Dendritic cell treated with granulocyte-macrophage colony-stimulating factor and Interleukin-4, amounts not matched to agents 40 ng/mL and 50 ng/mL, for 4 days (primary cell): ENCODE data around the gene KCNIP4.

Source experiments
- H3K27ac Mint-ChIP-seq: one replicate; pipeline ENCODE4 v1.8.0; 2022; ENCODE audit warnings: mild to moderate bottlenecking, mixed read lengths
- H3K27me3 Mint-ChIP-seq: one replicate; pipeline ENCODE4 v1.8.0; 2022; ENCODE audit warnings: mild to moderate bottlenecking, mixed read lengths
- H3K36me3 Mint-ChIP-seq: one replicate; pipeline ENCODE4 v1.8.0; 2022; ENCODE audit warnings: low read depth, mixed read lengths
- H3K4me1 Mint-ChIP-seq: one replicate; pipeline ENCODE4 v1.8.0; 2022; ENCODE audit warnings: low read depth, mixed read lengths
- H3K4me3 Mint-ChIP-seq: one replicate; pipeline ENCODE4 v1.8.0; 2022; ENCODE audit warnings: mild to moderate bottlenecking, moderate library complexity, mixed read lengths
- H3K9me3 Mint-ChIP-seq: one replicate; pipeline ENCODE4 v1.8.0; 2022; ENCODE audit warnings: mixed read lengths
- intact Hi-C: fragments of 100-400 bp; cut with micrococcal nuclease; formaldehyde crosslinking; loops from one replicate; pipeline ENCODE4 v1.15.0; 2022

Gene KCNIP4

DNA sequence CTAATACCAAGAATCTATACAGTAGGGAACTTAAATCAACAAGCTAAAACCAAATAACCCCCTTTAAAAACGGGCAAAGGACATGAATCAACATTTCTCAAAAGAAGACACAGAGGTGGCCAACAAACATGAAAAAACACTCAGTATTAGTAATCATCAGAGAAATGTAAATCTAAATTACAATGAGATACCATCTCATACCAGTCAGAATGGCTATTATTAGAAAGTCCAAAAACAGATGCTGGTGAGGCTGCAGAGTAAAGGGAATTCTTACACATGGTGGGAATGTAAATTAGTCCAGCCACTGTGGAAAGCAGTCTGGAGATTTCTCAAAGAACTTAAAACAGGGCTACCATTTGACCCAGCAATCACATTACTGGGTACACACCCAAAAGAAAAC, 1080.5 kb downstream of the KCNIP4 start:
- intact Hi-C loops, result no loop called here
- H3K27me3 Mint-ChIP-seq, result no peaks in the 10 kb centered on the region
- H3K27ac Mint-ChIP-seq, result no peak overlapping the region
- no peaks in the 10 kb centered on the region for H3K36me3 Mint-ChIP-seq
- H3K4me3 Mint-ChIP-seq, result no peak overlapping the region
- peaks cover 5% of the 10 kb centered on the region for H3K9me3 Mint-ChIP-seq
- H3K4me1 Mint-ChIP-seq, result no peaks in the 10 kb centered on the region

DNA sequence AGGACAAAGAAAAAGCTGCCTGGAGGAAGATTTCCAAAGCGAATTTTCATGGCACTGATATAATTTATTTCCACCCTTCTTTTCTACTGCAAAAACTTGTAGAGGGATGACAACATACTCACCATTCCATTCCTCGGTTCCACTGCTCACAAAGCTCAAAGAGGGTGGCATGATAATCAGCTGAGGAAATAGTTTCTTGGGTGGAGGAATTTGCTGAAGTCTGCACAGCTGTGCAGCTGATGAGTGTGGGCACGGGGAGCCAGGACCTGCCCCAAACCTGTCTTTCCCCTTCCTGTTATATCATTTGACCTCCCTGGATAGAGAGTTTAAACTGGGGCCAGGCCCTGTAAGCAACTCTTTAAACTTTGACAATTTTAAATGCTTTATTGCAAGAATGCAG, 1087.7 kb downstream of the KCNIP4 start:
- Mint-ChIP-seq H3K9me3 (peaks cover 27% of the 10 kb centered on the region), H3K4me1 (no peaks in the 10 kb centered on the region), H3K27me3 (no peaks in the 10 kb centered on the region), H3K4me3 (no peak overlapping the region), H3K36me3 (no peaks in the 10 kb centered on the region), H3K27ac (no peak overlapping the region)
- intact Hi-C loops, result no loop called here

DNA sequence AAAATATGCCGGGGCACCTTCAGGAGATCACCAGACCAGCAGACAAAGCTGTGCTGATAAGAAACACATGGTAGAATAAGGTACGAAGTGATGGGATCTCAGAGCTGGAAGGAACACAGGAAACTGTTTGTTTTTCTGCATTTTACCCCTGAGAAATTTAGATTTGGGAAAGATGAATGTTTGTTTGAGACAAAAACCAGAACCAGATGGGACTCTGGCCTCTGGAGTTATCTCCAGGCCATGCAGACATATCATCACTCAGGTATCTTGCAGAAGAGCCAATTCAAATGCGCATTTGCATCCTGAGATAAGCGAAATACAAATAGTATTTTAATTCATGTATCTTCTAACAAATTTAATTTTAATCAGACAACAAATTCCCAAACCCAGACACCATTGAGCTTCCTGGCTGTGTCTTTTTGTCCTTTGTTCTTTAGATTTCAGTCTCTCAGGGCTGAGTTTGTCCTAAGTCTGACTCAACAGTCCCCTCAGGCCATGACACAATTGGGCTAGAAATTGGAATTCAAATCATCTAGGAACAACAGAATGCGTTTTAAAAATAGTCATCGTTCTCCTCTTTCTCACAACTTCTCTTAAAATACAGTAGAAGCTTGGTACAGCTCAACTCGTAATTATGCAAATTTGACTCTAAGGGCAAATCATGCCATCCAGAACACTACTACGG, 1089.3 kb downstream of the KCNIP4 start:
- Mint-ChIP-seq H3K4me1 (no peaks in the 10 kb centered on the region), H3K27ac (no peak overlapping the region), H3K4me3 (no peak overlapping the region), H3K36me3 (no peaks in the 10 kb centered on the region), H3K9me3 (peaks cover 34% of the 10 kb centered on the region), H3K27me3 (no peaks in the 10 kb centered on the region)
- intact Hi-C loops, result no loop called here

DNA sequence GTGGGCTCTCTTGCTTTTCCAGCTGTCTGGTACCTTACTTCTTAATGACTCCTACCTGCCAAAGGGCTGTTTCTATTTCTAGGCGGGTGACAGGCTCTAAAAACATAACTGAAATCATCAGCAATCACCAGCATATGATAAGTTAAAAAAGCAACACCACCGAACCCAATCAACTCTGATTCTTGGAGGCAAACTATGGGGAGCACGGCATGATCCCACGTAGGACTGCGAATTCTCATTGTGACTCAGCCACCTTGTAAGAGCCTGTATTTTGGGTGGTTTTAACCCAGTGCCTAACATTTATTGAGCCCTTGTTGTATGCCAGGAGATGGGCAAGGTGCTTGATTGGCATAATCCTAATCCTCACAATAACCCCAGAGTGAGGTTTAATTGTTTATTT, 1091.5 kb downstream of the KCNIP4 start:
- no peak overlapping the region for H3K27ac Mint-ChIP-seq
- no peaks in the 10 kb centered on the region for H3K36me3 Mint-ChIP-seq
- intact Hi-C loops, result no loop called here
- H3K4me1 Mint-ChIP-seq, result no peaks in the 10 kb centered on the region
- no peaks in the 10 kb centered on the region for H3K27me3 Mint-ChIP-seq
- peaks cover 34% of the 10 kb centered on the region for H3K9me3 Mint-ChIP-seq
- H3K4me3 Mint-ChIP-seq, result no peak overlapping the region

DNA sequence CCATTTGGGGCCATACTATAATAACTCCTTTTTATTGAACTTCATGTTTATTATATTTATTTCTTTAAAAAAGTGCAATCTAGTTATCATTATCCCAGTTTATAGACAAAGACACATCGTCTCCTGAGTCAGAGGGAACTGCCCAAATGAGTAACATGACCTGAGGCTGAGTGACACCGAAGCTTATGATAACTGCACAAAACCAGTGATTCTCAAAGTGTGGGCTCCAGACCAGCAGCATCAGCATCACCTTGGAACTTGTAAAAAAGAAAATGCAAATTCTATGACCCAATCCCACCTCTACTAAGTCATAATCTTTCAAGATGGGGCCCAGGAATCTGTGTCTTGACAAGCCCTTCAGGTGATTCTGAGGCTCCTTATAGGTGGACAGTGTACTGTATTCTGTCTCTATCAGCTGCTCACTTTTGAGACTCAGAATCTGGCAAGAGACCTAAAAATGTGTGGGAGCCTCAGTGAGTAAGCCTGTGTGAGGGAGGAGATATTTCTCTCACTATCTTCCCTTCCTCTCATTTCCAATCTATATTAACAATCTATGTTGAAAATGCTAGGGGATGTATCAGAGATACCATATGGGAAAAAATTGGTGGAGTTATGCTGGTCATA, 1101.3 kb downstream of the KCNIP4 start:
- no peaks in the 10 kb centered on the region for H3K4me1 Mint-ChIP-seq
- no peaks in the 10 kb centered on the region for H3K36me3 Mint-ChIP-seq
- H3K27ac Mint-ChIP-seq, result no peak overlapping the region
- no peaks in the 10 kb centered on the region for H3K27me3 Mint-ChIP-seq
- intact Hi-C loops, result no loop called here
- H3K4me3 Mint-ChIP-seq, result no peak overlapping the region
- peaks cover 47% of the 10 kb centered on the region for H3K9me3 Mint-ChIP-seq

DNA sequence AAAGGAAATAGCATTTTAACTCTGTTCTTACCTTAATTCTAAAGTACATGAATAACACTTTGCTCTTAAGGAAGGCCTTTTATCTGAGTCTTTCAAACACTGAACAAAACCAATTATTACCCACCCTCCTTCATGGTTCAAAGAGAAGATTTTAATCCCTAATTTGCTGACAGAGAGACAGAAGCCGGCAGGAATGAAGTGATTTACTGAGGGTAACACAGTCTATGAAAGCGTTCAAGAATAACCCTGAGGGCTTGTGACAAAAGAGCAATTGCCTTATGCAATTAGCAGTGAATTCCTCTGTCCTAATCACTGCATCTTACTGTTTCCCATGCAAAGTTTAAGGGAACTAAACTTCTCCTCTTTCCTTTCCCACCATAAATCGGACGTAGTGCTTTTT, 1104.3 kb downstream of the KCNIP4 start:
- H3K27ac Mint-ChIP-seq, result no peak overlapping the region
- intact Hi-C loops, result no loop called here
- no peaks in the 10 kb centered on the region for H3K27me3 Mint-ChIP-seq
- H3K36me3 Mint-ChIP-seq, result no peaks in the 10 kb centered on the region
- no peaks in the 10 kb centered on the region for H3K4me1 Mint-ChIP-seq
- H3K4me3 Mint-ChIP-seq, result no peak overlapping the region
- H3K9me3 Mint-ChIP-seq, result peaks cover 41% of the 10 kb centered on the region

DNA sequence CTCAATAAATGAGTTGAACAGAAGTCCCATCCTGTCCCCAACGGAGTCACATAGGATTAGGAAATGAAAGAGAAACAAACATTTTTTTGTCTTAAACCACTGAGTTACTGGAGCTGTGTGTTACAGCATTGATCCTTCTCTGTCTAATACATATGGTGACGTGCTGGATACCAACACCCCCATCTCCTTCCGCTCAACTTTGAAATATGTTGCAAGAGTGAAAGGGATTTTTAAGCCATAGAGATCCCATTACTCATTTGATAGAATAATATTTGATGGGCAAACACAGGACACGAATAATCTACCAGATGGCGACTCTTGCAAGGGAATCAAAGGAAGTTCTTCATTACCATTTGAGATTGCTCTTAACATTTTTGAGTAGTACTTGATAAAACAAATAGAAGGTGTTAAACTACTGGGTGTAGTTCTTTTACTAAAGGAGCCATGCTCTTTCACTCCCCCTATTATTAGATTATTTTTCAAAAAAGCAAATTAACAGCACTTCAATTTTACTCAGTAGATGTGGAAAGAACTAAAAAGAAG, 1107.9 kb downstream of the KCNIP4 start:
- peaks cover 26% of the 10 kb centered on the region for H3K9me3 Mint-ChIP-seq
- H3K4me1 Mint-ChIP-seq, result no peaks in the 10 kb centered on the region
- no peak overlapping the region for H3K27ac Mint-ChIP-seq
- no peaks in the 10 kb centered on the region for H3K36me3 Mint-ChIP-seq
- no peaks in the 10 kb centered on the region for H3K27me3 Mint-ChIP-seq
- intact Hi-C loops, result no loop called here
- H3K4me3 Mint-ChIP-seq, result no peak overlapping the region

DNA sequence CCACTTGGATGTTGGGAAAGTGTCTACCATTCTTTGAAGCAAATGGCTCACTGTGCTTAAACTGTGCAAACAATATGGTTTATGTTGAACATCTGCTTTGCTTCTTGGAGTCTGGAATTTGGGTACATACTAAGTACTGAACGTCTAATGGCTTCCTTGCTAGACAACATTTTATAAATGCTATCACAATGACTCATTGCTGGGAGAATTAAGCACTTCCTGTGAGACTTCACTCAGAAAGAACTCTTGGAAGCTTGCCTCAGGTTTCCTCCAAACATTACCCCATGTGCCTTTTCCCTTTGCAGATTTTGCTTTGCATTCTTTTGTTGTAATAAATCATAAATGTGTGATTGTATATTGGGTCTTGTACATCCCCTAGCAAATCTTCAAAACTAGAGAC, 1108.6 kb downstream of the KCNIP4 start:
- peaks cover 19% of the 10 kb centered on the region for H3K9me3 Mint-ChIP-seq
- intact Hi-C loops, result no loop called here
- no peaks in the 10 kb centered on the region for H3K4me1 Mint-ChIP-seq
- no peaks in the 10 kb centered on the region for H3K27me3 Mint-ChIP-seq
- H3K4me3 Mint-ChIP-seq, result no peak overlapping the region
- H3K36me3 Mint-ChIP-seq, result no peaks in the 10 kb centered on the region
- H3K27ac Mint-ChIP-seq, result no peak overlapping the region

DNA sequence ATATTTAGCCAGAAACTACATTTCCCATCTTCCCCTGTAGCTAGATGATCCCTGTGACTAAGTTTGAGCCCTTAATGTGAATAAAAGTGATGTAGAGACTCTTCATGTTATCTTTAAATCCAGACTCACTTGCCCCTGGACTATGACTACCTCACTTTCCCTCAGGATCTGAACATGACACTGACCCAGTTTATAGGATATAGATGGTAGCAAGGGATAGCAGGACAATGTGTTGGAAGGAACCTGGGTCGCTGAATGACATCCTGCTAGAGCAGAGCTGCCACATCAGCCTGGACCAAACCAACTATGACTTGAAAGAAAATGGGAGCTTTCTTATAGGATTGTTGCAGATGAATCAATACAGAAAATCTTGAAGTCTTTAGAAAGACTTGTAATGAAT, 1110.1 kb downstream of the KCNIP4 start:
- no peak overlapping the region for H3K4me3 Mint-ChIP-seq
- intact Hi-C loops, result no loop called here
- no peaks in the 10 kb centered on the region for H3K27me3 Mint-ChIP-seq

DNA sequence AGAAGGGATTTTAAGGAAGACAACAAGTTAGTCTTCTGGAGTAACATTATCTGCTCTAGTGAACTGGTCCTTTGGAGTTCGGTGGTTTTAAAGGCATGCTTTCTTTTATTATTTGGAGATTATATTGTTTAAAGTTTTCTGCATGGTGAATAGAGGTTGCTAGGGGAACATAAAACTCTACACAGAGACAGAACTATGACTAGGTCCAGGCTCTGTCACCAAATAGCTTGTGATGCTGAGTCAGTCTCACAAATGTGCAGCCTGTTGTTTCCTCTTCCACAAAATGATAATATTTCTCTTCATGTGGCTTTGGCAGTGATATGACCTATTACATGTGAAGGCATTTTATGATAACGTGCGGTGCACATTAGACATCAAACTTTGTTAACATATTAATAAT, 1115.7 kb downstream of the KCNIP4 start:
- no peaks in the 10 kb centered on the region for H3K27me3 Mint-ChIP-seq
- no peak overlapping the region for H3K27ac Mint-ChIP-seq
- intact Hi-C loops, result no loop called here
- no peaks in the 10 kb centered on the region for H3K4me1 Mint-ChIP-seq
- H3K4me3 Mint-ChIP-seq, result no peak overlapping the region
- H3K36me3 Mint-ChIP-seq, result no peaks in the 10 kb centered on the region
- H3K9me3 Mint-ChIP-seq, result no peaks in the 10 kb centered on the region

More for the DNA sequence above, 1110.1 kb downstream of the KCNIP4 start:
- H3K9me3 Mint-ChIP-seq, result peaks cover 17% of the 10 kb centered on the region
- no peak overlapping the region for H3K27ac Mint-ChIP-seq
- H3K36me3 Mint-ChIP-seq, result no peaks in the 10 kb centered on the region
- no peaks in the 10 kb centered on the region for H3K4me1 Mint-ChIP-seq

DNA sequence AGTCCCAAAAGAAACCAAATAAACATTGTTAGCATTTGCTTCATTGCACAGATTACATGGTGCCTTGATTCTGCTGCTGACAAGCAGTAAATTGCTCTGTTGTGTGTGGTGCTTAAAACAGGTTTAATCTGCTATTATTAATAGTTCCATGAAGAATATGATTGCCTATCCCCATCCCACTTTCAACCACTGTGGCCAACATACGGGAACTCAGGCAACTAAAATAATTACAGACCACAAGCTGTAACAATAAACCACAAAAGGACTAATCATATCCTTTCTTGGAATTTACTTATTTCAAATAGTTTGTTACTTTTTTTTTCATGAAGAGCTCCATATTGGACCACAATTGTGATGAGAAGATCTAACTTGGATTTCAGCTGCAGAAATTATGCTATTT, 1116.8 kb downstream of the KCNIP4 start:
- intact Hi-C loops, result no loop called here
- Mint-ChIP-seq H3K36me3 (no peaks in the 10 kb centered on the region), H3K27me3 (no peaks in the 10 kb centered on the region), H3K9me3 (no peaks in the 10 kb centered on the region), H3K4me3 (no peak overlapping the region), H3K4me1 (no peaks in the 10 kb centered on the region), H3K27ac (no peak overlapping the region)

DNA sequence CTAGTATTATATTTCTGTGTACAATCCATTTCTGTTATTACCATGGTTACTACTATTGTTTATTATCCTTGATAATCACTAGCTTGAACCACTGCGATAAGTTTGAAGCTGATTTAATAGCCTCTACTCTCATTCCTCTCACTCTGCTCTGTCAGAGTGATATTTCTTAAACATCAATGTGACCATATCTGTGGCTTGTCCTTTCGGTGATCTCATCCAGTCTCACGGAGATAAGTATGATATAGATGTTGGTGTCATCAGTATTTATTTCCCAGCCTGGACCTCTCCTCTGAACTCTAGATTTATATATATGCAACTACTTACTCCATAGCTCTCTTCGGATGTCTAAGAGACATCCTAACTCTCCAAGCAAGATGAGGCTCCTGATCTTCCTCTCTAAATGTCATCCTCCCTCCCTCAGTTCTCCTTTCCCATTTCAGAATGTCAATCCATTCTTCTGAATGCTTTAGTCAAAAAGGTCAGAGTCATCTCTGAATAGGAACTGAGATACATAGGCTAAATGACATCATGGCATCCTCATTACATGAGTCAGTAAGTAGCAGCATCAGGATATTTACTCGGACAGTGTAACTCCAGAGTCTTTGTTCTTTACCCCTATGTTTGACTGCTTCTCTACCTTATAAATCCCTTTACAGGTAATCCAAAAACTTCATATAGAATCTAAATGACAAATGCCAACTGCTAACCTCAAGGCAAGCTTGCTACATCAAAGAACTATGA, 1118.8 kb downstream of the KCNIP4 start:
- intact Hi-C loops, result no loop called here

DNA sequence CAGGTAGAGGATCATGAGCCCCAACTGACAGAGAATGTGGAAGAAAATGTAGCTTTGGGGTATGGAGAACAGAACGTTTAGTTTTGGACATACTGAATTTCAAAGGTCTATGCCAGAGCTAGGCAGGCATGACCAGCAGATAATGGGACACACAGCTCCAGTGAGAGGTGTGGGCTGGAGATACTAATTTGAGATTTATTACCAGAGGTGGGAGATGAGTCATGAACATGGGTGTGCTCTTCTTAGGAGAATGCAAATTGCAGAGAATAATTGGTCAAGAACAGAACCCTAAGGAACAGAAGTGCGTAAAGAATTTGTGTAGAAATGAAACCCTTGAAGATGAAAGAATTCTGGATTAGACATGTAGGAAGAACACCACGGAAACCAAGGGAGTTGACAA, 1123.1 kb downstream of the KCNIP4 start:
- Mint-ChIP-seq H3K36me3 (no peaks in the 10 kb centered on the region), H3K9me3 (peaks cover 11% of the 10 kb centered on the region), H3K27ac (no peak overlapping the region), H3K27me3 (no peaks in the 10 kb centered on the region), H3K4me3 (no peak overlapping the region), H3K4me1 (no peaks in the 10 kb centered on the region)
- intact Hi-C loops, result no loop called here

More for the DNA sequence above, 1118.8 kb downstream of the KCNIP4 start:
- Mint-ChIP-seq H3K27ac (no peak overlapping the region), H3K9me3 (peaks cover 11% of the 10 kb centered on the region), H3K36me3 (no peaks in the 10 kb centered on the region), H3K4me3 (no peak overlapping the region), H3K27me3 (no peaks in the 10 kb centered on the region), H3K4me1 (no peaks in the 10 kb centered on the region)

DNA sequence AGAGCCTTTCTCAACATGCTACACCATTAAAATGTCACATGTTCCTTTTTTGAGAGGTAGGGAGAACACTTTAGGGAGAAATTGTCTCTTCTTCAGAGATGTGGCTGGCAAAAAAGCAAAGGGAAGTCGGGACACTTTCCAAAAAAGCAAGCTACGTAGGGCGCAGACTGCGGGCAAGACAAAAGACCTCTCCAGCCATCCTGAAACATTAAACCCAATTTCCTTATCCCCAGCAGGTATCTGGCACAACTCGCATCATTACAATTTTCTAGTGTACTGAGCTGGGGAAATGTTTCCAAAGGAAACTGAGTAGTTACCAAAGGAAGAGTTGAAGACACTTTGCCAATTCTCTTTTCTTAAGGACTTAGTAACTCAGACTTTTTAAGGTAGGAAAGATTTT, 1132.3 kb downstream of the KCNIP4 start:
- Mint-ChIP-seq H3K36me3 (no peaks in the 10 kb centered on the region), H3K27ac (no peak overlapping the region), H3K4me3 (no peak overlapping the region), H3K27me3 (no peaks in the 10 kb centered on the region), H3K4me1 (no peaks in the 10 kb centered on the region), H3K9me3 (no peaks in the 10 kb centered on the region)
- intact Hi-C loops, result no loop called here
